Fibroblast of skin of scalp (primary cell): ENCODE measurements around the gene RAB15.

Experiments
- DNase-seq: peaks from one replicate; pipeline ENCODE4 v3.0.0-alpha.2; 2013

The RAB15 gene

GRCh38 chr14:64899958-64900357, 72.2 kb downstream of the RAB15 start:
- DNase-seq: no peak
